ENCODE data around the gene FIBP.
"Not testable (repeated sequence)": the region's sequence is repeated elsewhere in the genome, so short reads cannot be mapped to it uniquely, and the experiment has no call there.

Gene FIBP

DNA sequence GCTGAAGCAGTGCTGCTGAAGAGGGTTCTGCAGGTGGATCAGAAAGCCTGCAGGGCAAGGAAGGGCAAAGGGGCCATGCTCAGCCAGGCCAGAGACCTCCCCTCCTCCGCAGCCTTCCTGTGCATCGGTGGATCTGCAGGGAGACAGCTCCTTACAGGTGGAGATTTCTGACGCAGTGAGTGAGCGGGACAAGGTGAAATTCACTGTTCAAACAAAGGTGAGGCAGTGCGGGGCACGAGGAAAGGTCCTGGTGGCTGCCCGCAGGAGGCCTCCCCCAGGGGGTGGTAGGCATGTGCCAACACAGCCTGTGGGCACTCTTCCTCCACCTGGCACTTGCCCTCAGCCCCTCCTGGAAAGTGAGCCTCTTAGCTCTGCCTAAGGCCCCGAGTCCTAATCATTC lies 38.9 kb downstream of the FIBP start:
- DNase-seq (ENCODE audit: low read depth in 2 of 3, low spot score in 1 of 3) = no peak

DNA sequence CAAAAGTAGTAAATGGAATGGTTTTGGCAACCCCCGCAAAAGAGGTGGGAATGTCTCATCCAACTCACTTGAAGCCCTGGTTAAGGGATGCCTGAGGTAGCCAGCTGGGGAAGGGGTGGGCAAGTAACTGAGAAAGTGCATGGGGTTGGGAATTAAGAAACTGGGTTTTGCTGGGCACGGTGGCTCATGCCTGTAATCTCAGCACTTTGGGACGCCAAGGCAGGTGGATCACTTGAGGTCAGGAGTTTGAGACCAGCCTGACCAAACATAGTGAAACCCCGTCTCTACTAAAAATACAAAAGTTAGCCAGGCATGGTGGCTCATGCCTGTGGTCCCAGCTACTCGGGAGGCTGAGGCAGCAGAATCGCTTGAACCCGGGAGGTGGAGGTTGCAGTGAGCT lies 39.6 kb downstream of the FIBP start:
- DNase-seq (ENCODE audit: low read depth in 2 of 3, low spot score in 1 of 3) = not testable (repeated sequence)

DNA sequence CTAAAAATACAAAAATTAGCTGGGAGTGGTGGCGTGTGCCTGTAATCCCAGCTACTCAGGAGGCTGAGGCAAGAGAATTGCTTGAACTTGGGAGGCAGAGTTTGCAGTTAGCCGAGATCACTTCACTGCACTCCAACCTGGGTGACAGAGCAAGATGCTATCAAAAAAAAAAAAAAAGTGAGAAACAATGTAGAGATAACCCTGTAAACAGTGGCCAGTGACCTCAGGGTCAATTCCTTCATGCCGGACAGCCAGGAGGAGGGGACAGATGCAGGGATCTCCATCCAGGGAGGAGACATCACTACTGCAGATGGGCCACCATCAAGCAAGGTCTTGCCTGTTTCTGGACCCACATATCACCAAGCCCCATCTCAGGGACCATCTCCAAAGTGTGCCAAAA lies 40.5 kb downstream of the FIBP start:
- DNase-seq (ENCODE audit: low read depth in 2 of 3, low spot score in 1 of 3) = no peak

DNA sequence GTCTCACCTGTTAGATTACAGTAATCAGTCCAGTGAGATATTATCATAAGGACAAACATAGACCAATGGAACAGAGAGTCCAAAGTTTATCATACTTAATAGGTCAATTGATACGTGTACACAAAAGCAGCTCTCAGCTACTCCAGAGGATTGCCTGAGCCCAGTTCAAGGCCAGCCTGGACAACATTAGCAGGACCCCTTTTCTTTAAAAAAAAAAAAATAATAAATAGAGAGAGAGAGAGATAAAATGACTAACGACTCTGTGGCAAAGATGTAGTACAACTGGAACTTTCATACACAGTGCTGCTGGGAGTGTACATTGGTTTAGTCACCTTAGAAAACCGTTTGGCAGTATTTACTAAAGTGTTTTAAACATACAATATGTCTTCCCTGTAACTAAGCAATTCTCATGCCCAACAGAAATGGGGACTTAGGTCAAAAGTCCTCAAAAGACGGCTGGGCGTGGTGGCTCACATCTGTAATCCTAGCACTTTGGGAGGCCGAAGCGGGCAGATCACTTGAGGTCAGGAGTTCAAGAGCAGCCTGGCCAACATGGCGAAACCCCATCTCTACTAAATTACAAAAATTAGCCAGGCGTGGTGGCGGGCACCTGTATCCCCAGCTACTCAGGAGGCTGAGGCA lies 43.9 kb downstream of the FIBP start:
- DNase-seq (ENCODE audit: low read depth in 2 of 3, low spot score in 1 of 3) = no peak

DNA sequence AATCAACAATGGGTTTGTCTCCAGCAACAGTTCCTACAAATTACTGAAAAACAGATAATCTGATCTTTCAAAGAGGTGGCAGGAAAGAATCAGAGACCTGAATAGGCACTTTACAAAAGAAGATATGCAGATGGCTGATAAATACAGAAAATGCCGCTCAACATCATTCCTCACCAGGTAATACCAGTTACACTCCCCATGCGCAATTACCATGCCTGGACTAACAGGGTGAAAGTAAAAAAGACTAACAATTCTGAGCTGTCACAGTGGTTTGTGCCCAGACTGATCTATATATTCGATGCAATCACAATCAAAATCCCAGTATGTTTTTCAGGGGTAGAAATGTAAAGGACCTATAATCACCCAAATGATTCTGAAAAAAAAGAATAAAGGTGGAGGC lies 44.5 kb downstream of the FIBP start:
- no peak for DNase-seq (ENCODE audit: low read depth in 2 of 3, low spot score in 1 of 3)

DNA sequence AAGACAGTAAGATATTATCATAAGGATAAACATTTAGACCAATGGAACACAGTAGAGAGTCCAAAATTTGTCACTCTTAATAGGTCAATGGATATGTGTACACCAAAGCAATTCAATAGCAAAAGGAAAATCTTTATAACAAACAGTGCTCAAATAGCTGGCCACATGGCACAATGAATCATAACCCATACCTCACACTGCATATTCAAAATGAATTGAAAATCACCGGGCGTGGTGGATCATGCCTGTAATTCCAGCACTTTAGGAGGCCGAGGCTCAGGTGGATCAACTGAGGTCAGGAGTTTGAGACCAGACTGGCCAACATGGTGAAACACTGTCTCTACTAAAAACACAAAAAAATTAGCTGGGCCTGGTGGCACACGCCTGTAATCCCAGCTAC lies 46.1 kb downstream of the FIBP start:
- DNase-seq (ENCODE audit: low read depth in 2 of 3, low spot score in 1 of 3) = no peak

DNA sequence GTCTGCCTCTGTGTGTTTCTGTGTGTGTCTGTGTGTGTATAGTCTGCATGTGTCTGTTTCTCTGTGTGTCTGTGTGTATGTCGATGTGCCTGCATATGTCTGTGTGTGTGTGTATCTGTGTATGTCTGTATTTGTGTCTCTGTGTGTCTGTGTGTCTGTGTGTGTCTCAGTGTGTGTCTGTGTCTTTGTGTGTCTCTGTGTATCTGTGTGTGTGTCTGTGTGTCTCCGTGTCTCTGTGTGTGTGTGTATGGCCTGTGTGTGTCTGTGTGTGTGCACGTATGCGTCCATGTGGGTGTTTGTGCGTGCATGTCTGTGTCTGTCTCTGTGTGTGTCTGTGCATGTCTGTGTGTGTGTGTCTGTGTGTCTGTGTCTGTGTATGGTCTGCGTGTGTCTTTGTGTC lies 54.1 kb downstream of the FIBP start:
- DNase-seq (ENCODE audit: low read depth in 2 of 3, low spot score in 1 of 3) = no peak
